Sigmoid colon (tissue), 4 donors: ENCODE data around the gene MLLT10.

Source experiments
- CTCF ChIP-seq, 4 experiments: fragments of 450-650 bp in 3 of 4; fragments of 200-600 bp in 1 of 4; IDR thresholded peaks; one replicate each; pipeline ENCODE4 v1.5.1; 2016 to 2019; ENCODE audit warnings: antibody characterized with exemption in 4 of 4, mild to moderate bottlenecking in 3 of 4, moderate library complexity in 2 of 4
- EP300 ChIP-seq, 4 donors: sonication (generic); formaldehyde crosslinking; IDR thresholded peaks; one replicate each; pipeline ENCODE4 v1.6.1; 2017; ENCODE audit warnings: antibody characterized with exemption in 4 of 4

- TF ChIP-seq EP300 (IDR thresholded peaks at IDR 0.05) (no peak), CTCF (IDR thresholded peaks at IDR 0.05) (no peak)
Observed at GRCh38 chr10:21607907-21608306, 73.9 kb downstream of the MLLT10 start.
